Activated T-helper 2 cell treated with anti-CD3 and anti-CD28 coated beads, Interferon-gamma antibody, Interleukin-2, Interleukin-4, amounts not matched to agents 10 μg/mL and 5 μg/mL and 100 μg/mL, durations not matched to agents 14 hours and 24 hours and 36 hours (primary cell): Measurements from ENCODE around the gene ZBTB20. TPM values are rescaled to one million over a fixed set of nuclear protein-coding genes. Genes with fewer than 3 reads are reported as not detected.

Experiments used
- DNase-seq: peaks from one replicate; pipeline ENCODE4 v3.0.0; 2021; ENCODE audit warnings: low spot score
- H3K27ac Mint-ChIP-seq: one replicate; pipeline ENCODE4 v1.8.0; 2021; ENCODE audit warnings: mixed read lengths
- H3K27me3 Mint-ChIP-seq: one replicate; pipeline ENCODE4 v1.8.0; 2021; ENCODE audit warnings: low read depth, mixed read lengths
- H3K36me3 Mint-ChIP-seq: one replicate; pipeline ENCODE4 v1.8.0; 2021; ENCODE audit warnings: low read depth, mixed read lengths
- H3K4me1 Mint-ChIP-seq: one replicate; pipeline ENCODE4 v1.8.0; 2021; ENCODE audit warnings: low read depth, mixed read lengths
- H3K4me3 Mint-ChIP-seq: one replicate; pipeline ENCODE4 v1.8.0; 2021; ENCODE audit warnings: low read depth, mild to moderate bottlenecking, moderate library complexity, mixed read lengths
- H3K9me3 Mint-ChIP-seq: one replicate; pipeline ENCODE4 v1.8.0; 2021; ENCODE audit warnings: mixed read lengths
- intact Hi-C: fragments of 100-400 bp; cut with micrococcal nuclease; formaldehyde crosslinking; loops from one replicate; pipeline ENCODE4 v1.15.1; 2023
- total RNA-seq: library from RNA; stranded (reverse); gene quantifications from 2 replicates; pipeline ENCODE4 v1.2.3, GENCODE V29; 2022

ZBTB20 gene
- total RNA-seq, 1 donor from 2014 or later: 3.3 TPM

DNA sequence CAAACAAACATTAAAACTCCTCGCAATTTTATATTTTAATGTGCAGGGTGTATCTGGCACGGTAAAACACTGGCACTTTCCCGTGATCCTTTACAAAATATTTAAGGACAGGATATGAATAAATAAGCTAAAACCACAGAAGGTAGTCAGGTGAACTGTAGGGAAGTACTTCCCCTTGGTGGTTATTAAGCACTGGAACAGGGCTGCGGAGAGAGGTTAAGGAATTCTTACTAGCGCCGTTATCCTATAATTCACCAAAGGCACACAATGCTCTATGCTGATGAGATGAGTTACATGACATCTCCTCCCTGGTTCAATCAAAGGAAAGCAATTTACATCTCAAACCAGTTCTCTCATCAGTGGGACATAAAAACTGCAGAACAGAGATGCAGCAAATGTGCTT, 289.8 kb downstream of the ZBTB20 start:
- Mint-ChIP-seq H3K27me3 (no peaks in the 10 kb centered on the region), H3K27ac (no peak overlapping the region), H3K9me3 (no peaks in the 10 kb centered on the region), H3K36me3 (no peaks in the 10 kb centered on the region), H3K4me3 (no peak overlapping the region), H3K4me1 (no peaks in the 10 kb centered on the region)
- DNase-seq: no peak
- intact Hi-C loops: no loop called here

DNA sequence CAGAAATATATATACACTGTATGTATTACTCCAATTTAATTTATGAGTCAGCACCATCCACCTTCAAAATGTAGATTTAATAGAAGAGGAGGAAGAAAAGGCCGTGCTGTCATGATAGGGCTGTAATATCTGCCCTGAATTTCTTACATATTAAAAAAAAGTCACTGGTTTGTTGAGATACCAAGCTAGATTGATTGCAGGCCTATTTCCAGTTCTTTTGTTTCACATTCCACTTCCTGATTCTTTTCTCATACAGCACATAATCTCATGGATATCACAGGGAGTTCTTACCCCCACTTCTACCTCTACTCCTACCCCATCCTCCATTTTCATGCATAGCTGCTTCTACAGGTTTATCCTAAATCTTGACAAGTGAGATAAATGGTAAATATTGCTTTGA, 290.3 kb downstream of the ZBTB20 start:
- no peak overlapping the region for H3K27ac Mint-ChIP-seq
- DNase-seq: no peak
- no peaks in the 10 kb centered on the region for H3K9me3 Mint-ChIP-seq
- H3K4me3 Mint-ChIP-seq: no peak overlapping the region
- H3K4me1 Mint-ChIP-seq: no peaks in the 10 kb centered on the region
- H3K27me3 Mint-ChIP-seq: no peaks in the 10 kb centered on the region
- H3K36me3 Mint-ChIP-seq: no peaks in the 10 kb centered on the region
- intact Hi-C loops: no loop called here

DNA sequence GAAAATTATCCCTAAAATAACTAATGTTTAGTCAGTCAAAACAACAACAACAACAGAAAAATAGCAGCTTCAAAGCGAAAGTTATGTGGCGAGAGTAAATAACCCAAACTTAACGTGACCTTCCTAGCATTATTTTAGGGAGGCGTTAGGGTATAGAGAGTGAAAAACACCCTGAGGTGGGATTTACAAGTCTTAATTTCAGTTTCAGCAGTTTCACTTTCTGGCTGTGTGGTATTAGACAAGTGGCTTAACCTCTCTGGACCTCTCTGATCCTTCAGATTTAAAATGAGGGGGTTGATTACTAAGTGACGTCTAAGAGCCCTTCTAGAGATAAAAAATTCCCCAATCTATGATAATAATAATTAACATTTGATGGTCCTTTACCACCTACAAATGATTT, 291.2 kb downstream of the ZBTB20 start:
- DNase-seq: no peak
- Mint-ChIP-seq H3K27me3 (no peaks in the 10 kb centered on the region), H3K4me1 (no peaks in the 10 kb centered on the region), H3K4me3 (no peak overlapping the region), H3K36me3 (no peaks in the 10 kb centered on the region), H3K9me3 (no peaks in the 10 kb centered on the region), H3K27ac (no peak overlapping the region)
- intact Hi-C loops: no loop called here

DNA sequence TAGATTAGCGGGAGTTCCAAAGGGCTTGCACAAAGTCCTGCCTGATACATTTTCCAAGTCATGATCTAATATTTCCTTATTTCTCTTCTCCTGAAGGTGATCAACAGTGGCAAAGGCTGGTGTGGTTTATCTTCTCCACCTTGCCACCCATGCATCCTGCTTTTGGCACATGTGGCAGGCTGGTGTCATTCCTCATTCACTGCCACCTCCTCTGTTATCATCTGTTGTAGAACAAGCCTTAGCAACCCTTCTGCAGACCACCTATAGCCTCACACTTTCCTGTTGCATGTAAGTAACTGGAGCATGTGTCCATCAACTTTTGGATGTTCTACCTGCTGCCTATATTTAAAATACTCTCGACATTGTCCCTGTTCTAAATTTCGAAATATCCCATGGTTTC, 294.1 kb downstream of the ZBTB20 start:
- intact Hi-C loops: no loop called here
- no peak for DNase-seq
- Mint-ChIP-seq H3K4me3 (no peak overlapping the region), H3K4me1 (no peaks in the 10 kb centered on the region), H3K36me3 (no peaks in the 10 kb centered on the region), H3K27me3 (no peaks in the 10 kb centered on the region), H3K27ac (no peak overlapping the region), H3K9me3 (no peaks in the 10 kb centered on the region)

DNA sequence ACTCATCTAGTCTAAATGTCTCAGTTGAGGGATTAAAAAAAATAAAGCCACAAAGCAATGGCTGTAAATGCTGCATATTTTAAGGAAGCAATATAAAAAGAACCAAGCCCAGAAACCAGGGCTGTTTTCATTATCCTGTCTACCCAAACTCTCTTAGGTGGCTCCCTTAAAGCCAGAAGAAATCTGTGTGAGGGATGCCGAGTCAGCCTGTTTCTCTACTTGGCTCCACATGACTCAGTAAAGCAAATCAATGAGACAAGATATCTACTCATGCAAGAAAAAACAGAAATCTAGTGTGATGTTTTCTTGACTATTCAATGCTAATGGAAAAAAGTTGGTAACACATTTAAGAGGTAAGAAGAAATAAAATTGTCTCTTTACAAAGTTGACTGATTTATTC, 296.2 kb downstream of the ZBTB20 start:
- Mint-ChIP-seq H3K27me3 (no peaks in the 10 kb centered on the region), H3K36me3 (no peaks in the 10 kb centered on the region), H3K27ac (no peak overlapping the region), H3K4me3 (no peak overlapping the region), H3K4me1 (no peaks in the 10 kb centered on the region), H3K9me3 (no peaks in the 10 kb centered on the region)
- DNase-seq: no peak
- intact Hi-C loops: no loop called here

DNA sequence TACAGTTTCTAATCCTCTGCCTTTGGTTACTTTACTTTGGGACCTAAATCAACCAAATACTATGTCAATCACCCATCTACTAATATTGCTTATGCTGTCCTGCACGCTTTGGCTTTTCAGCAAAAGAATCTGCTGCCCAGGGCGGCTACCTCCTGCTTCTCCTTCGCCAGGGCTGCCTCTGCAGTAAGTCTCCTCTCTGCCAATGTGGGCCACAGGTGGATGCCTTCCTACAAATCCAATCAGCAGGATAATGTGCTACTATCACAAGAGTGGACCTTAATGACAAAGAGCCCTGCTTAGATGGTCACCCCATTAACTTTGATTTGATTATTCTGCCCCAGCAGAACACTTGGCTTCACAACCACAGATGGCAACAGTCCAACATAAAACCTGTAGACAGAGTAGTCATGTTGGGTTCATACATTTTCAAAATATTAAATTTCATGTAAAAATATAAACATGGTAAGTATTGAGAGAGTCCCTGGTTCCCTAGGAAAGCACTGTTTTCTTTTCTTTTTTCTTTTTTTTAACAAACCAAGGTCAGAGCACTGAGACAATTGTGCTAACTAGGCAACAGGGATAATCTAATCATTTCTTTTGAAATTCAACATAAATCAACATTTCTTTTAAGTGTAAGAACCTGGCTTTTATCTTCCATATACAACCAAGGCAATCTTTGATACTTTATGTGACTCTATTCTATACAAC, 298.3 kb downstream of the ZBTB20 start:
- Mint-ChIP-seq H3K36me3 (no peaks in the 10 kb centered on the region), H3K9me3 (no peaks in the 10 kb centered on the region), H3K4me1 (no peaks in the 10 kb centered on the region), H3K27me3 (no peaks in the 10 kb centered on the region), H3K27ac (no peak overlapping the region), H3K4me3 (no peak overlapping the region)
- DNase-seq: no peak
- intact Hi-C loops: no loop called here

DNA sequence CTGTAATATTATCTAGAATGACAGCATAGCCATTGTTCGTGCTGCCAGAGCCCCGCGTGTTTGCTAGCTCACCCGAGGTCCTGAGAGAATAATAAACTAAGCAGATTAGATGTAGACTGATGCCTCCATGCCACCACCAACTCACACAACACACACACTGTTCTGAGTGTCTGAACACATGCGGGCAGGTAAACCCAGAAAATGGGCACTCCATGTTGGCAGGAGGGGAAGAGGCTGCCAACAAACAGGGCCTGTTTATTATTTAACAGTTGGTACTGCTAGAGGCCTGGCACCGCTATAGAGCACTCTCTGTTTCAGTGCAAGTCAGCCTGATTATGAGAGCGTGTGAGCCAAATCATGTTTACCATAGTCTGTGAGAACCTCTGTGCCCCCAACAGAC, 299.0 kb downstream of the ZBTB20 start:
- no peak overlapping the region for H3K4me3 Mint-ChIP-seq
- no peak for DNase-seq
- no peaks in the 10 kb centered on the region for H3K9me3 Mint-ChIP-seq
- no peaks in the 10 kb centered on the region for H3K36me3 Mint-ChIP-seq
- intact Hi-C loops: no loop called here
- no peaks in the 10 kb centered on the region for H3K4me1 Mint-ChIP-seq
- no peak overlapping the region for H3K27ac Mint-ChIP-seq
- no peaks in the 10 kb centered on the region for H3K27me3 Mint-ChIP-seq

DNA sequence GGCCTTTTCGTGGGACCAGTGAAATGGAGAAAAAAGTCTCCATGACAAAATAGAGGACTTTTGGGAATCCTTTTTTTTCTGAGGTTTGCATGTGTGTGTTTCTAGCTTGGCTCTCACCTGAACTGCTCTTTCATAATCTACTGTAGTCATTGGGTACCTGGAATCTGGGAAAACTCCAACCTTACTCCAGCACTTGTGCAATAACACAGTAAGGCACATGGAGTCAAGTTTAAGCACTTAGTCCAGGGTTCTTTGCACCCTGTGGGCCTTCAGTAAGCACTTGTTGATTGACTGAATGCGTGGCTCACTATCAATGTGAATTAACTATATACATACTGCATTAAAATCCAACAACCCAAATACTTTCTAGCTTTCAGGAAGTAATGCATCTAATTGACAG, 299.5 kb downstream of the ZBTB20 start:
- intact Hi-C loops: no loop called here
- no peaks in the 10 kb centered on the region for H3K4me1 Mint-ChIP-seq
- H3K27ac Mint-ChIP-seq: no peak overlapping the region
- no peak overlapping the region for H3K4me3 Mint-ChIP-seq
- no peaks in the 10 kb centered on the region for H3K27me3 Mint-ChIP-seq
- H3K36me3 Mint-ChIP-seq: no peaks in the 10 kb centered on the region
- DNase-seq: no peak
- no peaks in the 10 kb centered on the region for H3K9me3 Mint-ChIP-seq

DNA sequence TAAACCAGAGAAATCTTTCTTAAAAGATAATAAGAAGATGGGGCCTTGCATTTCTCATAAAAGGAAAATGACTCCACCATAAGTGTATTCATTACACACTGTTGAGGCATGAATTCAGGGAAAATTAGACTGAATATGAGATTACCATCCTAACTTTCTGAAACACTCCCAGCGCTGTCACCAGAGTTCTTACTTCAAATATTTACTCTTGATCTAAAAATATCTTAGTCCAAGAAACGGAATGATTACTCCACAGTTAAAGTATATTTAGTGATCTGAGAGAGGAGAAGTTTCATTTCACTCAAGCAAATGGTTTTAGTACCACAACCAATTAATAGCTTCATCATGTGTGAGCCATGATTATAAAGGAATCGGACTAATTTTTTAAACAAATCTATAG, 300.3 kb downstream of the ZBTB20 start:
- Mint-ChIP-seq H3K4me3 (no peak overlapping the region), H3K4me1 (no peaks in the 10 kb centered on the region), H3K27ac (no peak overlapping the region), H3K9me3 (no peaks in the 10 kb centered on the region), H3K36me3 (no peaks in the 10 kb centered on the region), H3K27me3 (no peaks in the 10 kb centered on the region)
- no peak for DNase-seq
- intact Hi-C loops: no loop called here

DNA sequence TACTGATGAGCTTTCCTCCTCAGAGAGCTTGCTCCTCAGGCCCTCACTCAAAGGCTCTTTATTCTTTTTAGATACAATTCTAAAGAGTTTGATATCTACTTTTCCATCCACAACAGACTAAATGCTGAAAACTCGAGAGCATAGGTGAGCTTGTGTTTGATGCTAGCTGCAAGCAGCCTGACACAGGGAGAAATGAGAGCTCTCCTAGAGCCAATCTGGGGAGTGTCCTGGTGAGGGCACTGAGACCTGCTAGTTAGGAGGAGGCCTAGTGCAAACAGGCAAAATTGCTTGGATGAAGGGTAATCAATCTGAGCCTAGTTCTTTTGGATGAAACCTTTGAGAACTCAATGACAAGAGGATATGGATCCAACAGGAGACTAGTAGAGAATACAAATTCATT, 300.8 kb downstream of the ZBTB20 start:
- DNase-seq: no peak
- H3K27ac Mint-ChIP-seq: no peak overlapping the region
- H3K27me3 Mint-ChIP-seq: no peaks in the 10 kb centered on the region
- no peaks in the 10 kb centered on the region for H3K4me1 Mint-ChIP-seq
- no peak overlapping the region for H3K4me3 Mint-ChIP-seq
- no peaks in the 10 kb centered on the region for H3K9me3 Mint-ChIP-seq
- H3K36me3 Mint-ChIP-seq: no peaks in the 10 kb centered on the region
- intact Hi-C loops: no loop called here

DNA sequence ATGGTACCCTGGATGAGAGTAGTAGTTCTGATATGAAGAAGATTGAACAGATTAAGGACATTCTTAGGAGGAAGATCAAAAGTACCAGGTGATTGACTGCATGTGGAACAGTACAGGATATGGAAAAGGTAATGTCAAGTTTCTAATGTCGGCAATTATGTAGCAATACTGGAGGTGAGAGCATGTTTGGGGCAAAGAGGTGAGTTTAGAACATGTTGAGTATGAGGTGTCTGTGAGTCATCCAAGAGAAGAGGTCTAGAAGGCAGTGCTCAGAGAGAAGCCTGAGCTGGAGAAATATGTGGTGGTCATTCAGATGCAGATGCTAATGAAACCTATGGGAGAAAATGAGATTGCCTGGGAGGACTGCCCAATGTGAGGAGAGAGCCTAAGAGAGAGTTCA, 305.6 kb downstream of the ZBTB20 start:
- Mint-ChIP-seq H3K4me1 (no peaks in the 10 kb centered on the region), H3K27ac (no peak overlapping the region)
- intact Hi-C loops: no loop called here

DNA sequence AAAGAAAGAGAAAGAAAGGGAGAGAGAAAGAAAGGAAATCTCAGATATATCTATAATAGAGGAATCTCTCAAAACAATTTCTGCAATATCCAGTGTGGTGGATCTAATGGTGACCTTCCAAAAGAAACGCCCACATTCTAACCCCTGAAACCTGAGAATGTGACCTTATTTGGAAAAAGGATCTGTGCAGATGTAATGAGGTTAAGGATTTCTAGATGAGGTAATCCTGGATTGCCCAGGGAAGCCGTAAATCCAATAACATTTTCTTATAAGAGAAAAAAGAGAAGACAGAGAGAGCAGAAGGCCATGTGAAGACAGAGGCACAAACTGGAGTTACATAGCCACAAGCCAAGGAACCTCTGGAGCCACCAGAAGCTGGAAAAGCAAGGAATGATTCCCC, 307.6 kb downstream of the ZBTB20 start:
- H3K27me3 Mint-ChIP-seq: no peaks in the 10 kb centered on the region
- H3K4me1 Mint-ChIP-seq: no peaks in the 10 kb centered on the region
- no peaks in the 10 kb centered on the region for H3K9me3 Mint-ChIP-seq
- no peaks in the 10 kb centered on the region for H3K36me3 Mint-ChIP-seq
- no peak for DNase-seq
- intact Hi-C loops: no loop called here
- H3K4me3 Mint-ChIP-seq: no peak overlapping the region
- no peak overlapping the region for H3K27ac Mint-ChIP-seq

More for the DNA sequence above, 305.6 kb downstream of the ZBTB20 start:
- H3K4me3 Mint-ChIP-seq: no peak overlapping the region
- no peaks in the 10 kb centered on the region for H3K27me3 Mint-ChIP-seq
- H3K36me3 Mint-ChIP-seq: no peaks in the 10 kb centered on the region
- no peaks in the 10 kb centered on the region for H3K9me3 Mint-ChIP-seq
- no peak for DNase-seq

DNA sequence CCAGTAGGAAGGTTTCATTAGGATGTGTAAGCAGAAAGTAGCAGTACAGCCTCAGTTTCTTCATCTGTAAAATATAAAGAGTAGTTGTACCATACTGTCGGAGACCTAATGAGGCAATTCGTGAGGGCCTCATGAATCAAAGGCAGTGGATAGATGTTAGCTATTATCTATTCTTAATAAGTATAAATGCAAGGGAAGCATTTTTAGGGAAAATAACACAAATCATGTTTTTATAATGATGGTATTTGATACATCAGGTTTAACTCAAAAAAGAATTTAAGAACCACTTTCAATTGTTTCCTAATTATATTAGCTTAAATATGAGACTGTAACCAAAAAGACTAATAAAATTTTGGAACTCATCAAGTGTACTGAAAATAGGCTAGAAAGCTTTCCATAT, 309.1 kb downstream of the ZBTB20 start:
- Mint-ChIP-seq H3K27me3 (no peaks in the 10 kb centered on the region), H3K36me3 (no peaks in the 10 kb centered on the region), H3K9me3 (no peaks in the 10 kb centered on the region)

More for the DNA sequence above, 309.1 kb downstream of the ZBTB20 start:
- Mint-ChIP-seq H3K4me1 (no peaks in the 10 kb centered on the region), H3K4me3 (no peak overlapping the region), H3K27ac (no peak overlapping the region)
- DNase-seq: no peak
- intact Hi-C loops: no loop called here
